GM12891 (cell line): ENCODE results near the gene ZNF827.

ENCODE experiments used
- PAX5 ChIP-seq: IDR thresholded peaks from 2 replicates; pipeline ENCODE4 v1.6.1; 2011; ENCODE audit warnings: low read length, moderate library complexity, mild to moderate bottlenecking; ENCODE audit not compliant: insufficient read depth, severe bottlenecking
- POLR2A ChIP-seq: IDR thresholded peaks from 2 replicates; pipeline ENCODE4 v1.6.1; 2011; ENCODE audit warnings: low read depth, low read length, control low read depth
- POLR2AphosphoS5 ChIP-seq: IDR thresholded peaks from 2 replicates; pipeline ENCODE4 v1.6.1; 2011; ENCODE audit warnings: low read depth, low read length, control low read depth
- SPI1 ChIP-seq: IDR thresholded peaks from 2 replicates; pipeline ENCODE4 v1.6.1; 2011; ENCODE audit warnings: low read depth, low read length, control low read depth
- TAF1 ChIP-seq: IDR thresholded peaks from 2 replicates; pipeline ENCODE4 v1.6.1; 2011; ENCODE audit warnings: low read depth, low read length, control low read depth

DNA sequence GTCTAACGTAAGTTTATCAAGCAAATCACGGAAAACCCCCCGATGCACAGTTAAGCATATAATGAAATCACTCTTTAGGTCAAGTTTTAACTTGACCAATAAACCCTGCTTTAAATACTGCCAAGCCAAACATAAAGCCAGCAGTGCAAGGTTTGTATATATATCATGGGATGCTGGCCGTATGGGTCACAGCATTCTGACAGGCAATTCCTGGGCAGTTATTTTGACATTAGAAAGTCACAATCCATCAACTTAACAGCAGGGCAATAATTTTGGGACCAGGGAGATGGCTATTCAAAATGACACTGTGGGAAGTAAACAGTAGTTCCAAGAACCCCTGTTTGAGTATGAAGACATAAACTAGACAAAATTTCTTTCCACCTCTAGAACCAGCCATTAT lies 116.9 kb downstream of the ZNF827 start:
- TF ChIP-seq SPI1 (no peak), POLR2AphosphoS5 (no peak), PAX5 (no peak), TAF1 (no peak), POLR2A (no peak)
